GM21723 (cell line): ENCODE data around the gene PIGP.
"Not testable (repeated sequence)": the region's sequence is repeated elsewhere in the genome, so short reads cannot be mapped to it uniquely, and the experiment has no call there.

Source experiments
- ATAC-seq: cut with Tn5 transposase; IDR thresholded peaks from one replicate; pipeline ENCODE4 v1.9.1; 2021; ENCODE audit warnings: mild to moderate bottlenecking, moderate library complexity; ENCODE audit not compliant: unreplicated experiment

The PIGP gene

DNA sequence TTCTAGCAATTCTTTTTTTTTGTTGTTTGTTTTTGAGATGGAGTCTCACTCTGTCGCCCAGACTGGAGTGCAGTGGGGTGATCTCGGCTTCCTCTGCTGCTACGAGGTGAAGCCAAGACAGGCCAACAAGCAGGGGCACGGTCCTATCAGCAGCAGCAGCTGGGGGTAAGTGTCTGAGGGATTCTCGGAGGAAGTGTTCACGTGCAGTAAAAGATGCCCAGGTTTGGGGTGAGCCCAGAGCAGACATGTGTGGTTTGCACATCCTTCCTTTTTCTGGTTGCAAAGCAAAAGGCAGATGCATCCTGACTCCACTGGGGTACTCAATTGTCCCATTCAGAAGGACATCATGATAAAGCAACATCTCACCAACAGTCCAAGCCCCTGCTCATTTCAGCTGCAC, 27.7 kb downstream of the PIGP start:
- no peak for ATAC-seq

DNA sequence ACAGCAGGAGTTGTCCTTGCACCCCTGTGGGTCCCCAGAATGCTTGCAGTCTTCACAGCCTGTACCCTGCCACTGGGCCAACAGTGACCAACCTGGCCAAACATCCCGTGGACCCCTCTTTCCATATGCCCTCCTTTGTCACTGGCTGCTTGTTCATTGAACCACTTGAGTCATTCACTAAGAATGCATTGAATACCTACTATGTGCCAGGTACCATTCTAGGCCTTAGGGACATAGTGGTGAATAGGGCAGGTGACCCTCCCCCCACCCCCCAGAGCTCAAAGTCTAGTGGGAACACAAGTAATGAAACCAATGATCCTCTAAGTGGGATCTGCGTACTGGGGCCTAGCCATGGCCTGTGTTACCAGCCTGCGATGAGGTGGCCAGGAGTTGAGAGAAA, 28.2 kb downstream of the PIGP start:
- ATAC-seq = no peak

DNA sequence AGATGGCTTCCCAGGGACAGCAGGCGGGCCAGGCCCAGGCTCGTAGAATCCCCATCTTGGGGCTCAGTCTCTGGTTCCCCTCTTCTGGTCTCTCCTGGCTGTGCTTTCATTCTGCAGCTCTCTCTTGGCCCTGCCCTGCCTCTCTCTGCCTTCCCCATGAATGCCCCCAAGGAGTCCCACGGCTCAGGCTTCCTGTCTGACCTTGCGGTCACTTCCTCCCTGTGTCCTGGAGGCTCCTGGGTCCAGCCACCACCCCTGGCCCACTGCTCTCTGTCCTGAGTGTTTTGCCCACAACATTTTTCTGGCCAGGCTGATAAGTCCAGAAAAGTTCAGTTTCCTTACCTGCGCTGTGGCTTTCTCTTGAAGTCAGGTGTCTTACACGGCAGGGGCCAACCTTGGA, 29.1 kb downstream of the PIGP start:
- ATAC-seq = no peak

DNA sequence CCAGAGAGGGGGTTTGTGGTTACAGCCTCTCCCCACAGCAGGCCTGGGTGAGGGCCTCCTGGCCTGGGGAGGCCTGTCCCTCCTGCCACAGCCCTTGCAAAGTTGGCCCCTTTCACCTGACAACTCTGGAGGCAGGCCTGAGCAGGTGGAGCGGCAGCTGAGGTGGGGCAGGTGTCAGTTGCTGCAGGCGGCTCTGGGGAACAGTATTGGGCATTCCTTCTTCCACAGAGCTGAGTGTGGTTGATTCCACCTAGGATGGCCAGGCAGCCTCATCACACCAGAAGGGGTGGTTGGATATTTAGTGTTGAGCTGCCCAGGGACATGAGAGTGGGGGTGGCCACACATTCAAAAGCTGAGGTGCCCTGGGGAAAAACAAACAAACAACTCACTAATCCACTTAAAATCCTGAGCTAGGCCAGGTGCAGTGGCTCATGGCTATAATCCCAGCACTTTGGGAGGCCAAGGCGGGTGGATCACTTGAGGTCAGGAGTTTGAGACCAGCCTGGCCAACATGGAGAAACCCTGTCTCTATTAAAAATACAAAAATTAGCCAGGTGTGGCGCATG, 31.1 kb downstream of the PIGP start:
- no peak for ATAC-seq

DNA sequence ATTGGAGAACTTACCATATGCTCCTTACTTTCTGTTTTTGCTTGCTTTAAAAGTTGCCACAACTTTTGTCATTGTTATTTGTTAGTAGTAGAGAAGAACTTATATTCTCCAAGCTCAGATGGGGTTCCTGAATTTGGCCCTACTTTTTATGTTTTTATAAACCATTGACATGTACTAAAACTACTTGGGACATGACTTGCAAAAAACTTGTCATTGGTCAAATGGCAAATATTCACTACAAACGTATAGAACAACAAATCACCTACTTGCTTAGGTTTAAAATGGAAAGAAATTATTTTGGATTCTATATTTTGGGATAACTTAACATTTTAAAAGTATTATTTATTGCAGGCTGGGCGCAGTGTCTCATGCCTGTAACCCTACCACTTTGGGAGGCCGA, 32.7 kb downstream of the PIGP start:
- ATAC-seq = no peak

DNA sequence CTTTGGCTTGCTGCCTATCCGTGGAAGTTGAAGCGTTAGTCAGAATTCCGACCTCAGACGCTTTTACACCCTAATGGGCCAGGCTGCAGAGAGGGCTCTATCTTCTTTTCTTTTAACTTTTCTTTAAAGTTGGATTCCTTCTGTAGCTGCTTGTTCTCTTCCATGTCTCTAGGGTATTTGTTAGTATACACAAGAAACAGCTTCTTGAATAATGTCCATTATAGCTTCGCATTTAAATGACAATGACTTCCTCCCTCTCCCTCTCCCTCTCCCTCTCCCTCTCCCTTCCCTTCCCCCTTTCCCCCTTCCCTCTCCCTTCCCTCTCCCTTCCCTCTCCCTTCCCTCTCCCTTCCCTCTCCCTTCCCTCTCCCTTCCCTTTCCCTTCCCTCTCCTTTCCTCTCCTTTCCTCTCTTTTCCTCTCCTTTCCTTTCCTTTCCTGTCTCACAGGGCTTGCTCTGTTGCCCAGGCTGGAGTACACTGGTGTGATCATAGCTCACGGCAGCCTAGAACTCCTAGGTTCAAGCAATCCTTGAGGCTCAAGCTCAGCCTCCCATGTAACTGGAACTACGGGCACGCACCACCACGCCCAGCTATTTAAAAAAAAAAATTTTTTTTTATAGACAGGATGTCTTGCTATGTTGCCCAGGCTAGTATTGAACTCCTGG, 33.3 kb downstream of the PIGP start:
- ATAC-seq = no peak

DNA sequence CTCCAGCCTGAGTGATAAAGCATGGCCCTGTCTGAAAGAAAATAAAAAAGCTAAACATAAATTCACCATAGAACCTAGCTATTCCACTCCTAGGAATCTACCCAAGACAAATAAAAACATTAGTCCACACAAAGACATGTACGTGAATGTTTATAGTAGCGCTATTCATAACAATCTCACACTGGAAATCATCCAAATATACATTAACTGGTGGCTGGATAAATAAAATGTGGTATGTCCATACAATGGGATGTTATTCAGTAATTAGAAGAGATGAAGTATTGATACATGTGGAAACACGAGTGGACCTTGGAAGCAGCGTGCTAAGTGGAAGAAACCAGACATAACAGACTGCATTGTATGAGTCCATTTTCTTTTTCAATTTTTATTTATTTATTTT, 36.7 kb downstream of the PIGP start:
- no peak for ATAC-seq

DNA sequence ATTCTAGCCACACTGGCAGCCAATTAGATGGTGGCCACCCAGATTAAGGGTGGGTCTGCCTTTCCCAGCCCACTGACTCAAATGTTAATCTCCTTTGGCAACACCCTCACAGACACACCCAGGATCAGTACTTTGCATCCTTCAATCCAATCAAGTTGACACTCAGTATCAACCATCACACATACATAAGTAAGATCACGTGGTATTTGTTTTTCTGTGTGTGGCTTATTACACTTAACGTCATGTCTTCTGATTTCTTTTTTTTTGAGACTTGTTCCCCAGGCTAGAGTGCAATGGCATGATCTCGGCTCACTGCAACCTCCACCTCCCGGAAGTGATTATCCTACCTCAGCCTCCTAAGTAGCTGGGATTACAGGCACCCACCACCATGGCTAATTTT, 38.5 kb downstream of the PIGP start:
- not testable (repeated sequence) for ATAC-seq

DNA sequence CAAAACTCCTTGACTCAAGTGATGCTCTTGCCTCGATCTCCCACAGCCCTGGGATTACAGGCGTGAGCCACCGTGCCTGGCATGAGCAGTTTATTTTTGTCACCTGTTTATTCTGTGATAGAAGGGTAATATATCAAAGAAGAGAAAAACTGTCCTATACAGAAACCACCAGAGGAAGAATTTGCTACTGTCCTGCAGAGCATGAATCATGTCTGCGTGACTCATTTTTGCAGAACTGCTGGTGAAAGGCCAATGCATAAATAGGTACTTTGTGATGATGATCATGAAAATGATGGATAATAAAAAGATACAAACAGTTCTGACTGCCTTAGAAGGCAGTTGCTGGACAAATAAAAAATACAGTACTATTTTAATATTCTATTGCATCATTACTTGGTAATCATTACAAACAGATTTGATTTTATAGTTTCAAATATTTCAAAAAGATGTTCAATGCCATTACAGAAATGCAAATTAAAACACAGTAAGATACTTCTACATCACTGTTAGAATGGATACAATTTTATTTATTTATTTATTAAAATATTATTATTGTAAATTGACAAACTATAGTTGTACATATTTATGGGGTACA, 39.9 kb downstream of the PIGP start:
- ATAC-seq = no peak

DNA sequence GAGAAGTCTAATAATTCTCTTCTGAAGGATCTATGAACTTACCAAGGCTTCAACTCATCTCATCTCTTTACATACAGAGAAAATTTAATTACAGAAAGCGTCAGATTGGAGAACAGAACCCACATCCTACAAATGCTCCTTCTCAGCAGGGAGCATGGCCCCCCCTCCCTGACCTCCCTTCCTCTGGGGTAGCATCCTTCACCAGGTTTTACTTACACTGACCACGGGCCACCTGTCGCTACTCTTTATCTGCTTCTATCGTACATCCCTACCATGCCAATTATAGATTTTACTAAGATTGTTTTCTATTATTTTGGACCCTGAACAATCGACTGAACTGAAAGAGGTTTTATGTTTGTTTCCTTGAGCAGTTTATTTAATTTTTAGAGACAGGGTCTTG, 40.6 kb downstream of the PIGP start:
- ATAC-seq = no peak

DNA sequence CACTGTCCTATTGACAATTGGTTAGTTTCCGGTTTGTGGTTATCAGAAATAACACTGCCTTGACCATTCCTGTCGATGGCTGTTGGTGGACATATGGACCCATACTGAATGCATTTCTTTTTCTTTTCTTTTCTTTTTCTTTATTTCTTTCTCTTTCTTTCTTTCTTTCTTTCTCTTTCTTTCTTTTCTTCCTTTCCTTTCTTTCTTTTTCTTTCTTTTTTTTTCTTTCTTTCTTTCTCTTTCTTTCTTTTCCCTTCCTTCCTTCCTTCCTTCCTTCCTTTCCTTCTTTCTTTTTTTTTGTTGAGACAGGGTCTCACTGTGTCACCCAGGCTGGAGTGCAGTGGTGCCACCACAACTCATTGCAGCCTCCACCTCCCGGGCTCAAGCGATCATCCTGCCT, 42.0 kb downstream of the PIGP start:
- no peak for ATAC-seq

DNA sequence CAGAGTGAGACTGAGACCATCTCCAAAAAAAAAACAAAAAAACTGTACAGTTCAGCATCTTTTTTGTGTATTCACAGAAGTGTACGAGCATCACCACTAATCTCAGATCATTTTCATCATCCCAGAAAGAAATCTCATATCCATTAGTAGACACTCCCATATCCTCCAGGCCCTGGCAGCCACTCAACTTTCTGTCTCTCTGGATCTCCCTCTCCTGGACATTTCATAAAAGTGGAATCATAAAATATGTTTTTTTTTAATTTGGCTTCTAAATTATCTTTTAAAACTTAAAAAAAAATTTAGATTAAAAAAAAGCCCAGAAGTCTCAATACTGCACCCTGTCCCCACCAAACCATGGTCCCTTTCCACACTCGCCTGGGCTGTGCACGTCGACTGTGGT, 44.3 kb downstream of the PIGP start:
- no peak for ATAC-seq

DNA sequence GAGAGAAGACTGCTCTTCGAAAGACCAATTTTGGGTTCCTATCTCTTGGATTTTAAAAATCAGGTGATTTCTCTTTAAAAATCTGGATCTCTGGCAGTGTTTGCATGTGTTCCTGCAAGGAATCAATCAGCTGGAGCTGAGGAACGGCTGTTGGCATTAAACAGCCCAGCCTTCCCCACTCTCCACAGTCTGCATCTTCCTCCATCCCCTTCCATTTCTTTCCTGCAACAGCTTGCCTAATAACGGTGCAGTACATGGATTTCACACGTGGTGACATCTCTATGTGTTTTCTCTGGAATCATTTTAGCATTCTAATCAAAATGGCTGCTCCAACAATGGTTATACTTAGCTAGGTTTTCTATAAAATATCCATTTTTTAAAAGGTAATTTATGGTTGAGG, 46.4 kb downstream of the PIGP start:
- ATAC-seq = no peak

DNA sequence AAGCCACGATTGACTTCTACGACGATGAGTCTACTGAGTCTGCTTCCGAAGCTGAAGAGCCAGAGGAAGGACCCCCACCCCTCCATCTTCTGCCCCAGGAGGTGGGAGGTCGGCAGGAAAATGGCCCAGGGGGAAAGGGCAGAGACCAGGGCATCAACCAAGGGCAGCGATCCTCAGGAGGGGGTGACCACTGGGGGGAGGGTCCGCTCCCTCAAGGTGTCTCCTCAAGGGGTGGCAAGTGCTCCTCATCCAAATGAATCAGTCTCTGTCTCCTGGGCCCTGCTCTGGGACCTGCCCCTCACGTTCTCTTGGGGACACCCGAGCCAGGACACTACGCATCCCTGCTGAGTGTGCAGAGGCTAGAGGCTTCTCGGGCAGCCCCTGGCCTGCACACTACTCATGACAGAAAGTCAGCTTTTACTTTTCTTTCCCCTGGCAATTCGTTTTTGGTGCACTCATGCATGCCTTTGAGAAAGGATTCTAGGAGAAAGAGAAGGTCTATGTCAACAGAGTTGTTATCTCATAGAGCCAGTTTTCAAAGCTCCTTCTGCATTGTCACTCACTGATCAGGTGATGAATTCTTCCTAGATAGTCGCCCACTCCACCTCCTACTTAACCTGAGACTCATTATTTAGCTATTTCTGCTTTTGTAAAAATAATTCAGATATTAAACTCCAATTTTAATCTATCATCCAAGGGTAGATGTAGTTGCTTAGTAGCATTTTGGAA, 54.8 kb downstream of the PIGP start:
- ATAC-seq = no peak
